Trophoblast cell (in vitro differentiated cells and primary cell): Measurements from ENCODE around the gene SERPINA4.

Experiments
- DNase-seq, 2 donors: peaks; one replicate each; pipeline ENCODE4 v3.0.0-alpha.2; 2016
- H2AFZ ChIP-seq: 2 replicates; pipeline ENCODE4 v1.6.1; 2013; ENCODE audit warnings: low read length, moderate library complexity, mild to moderate bottlenecking; ENCODE audit not compliant: insufficient read depth, poor library complexity
- H2AK5ac ChIP-seq: 2 replicates; pipeline ENCODE4 v1.6.1; 2013; ENCODE audit warnings: mild to moderate bottlenecking, low read length
- H2BK120ac ChIP-seq: 2 replicates; pipeline ENCODE4 v1.6.1; 2013; ENCODE audit warnings: low read length, mild to moderate bottlenecking, moderate library complexity; ENCODE audit not compliant: insufficient read depth, poor library complexity
- H2BK12ac ChIP-seq: 2 replicates; pipeline ENCODE4 v1.6.1; 2013; ENCODE audit warnings: mild to moderate bottlenecking, low read length, moderate library complexity
- H2BK5ac ChIP-seq: 2 replicates; pipeline ENCODE4 v1.6.1; 2013; ENCODE audit warnings: low read length, low read depth, moderate library complexity, mild to moderate bottlenecking; ENCODE audit not compliant: poor library complexity
- H3K14ac ChIP-seq: 2 replicates; pipeline ENCODE4 v1.6.1; 2013; ENCODE audit warnings: mild to moderate bottlenecking, low read length
- H3K18ac ChIP-seq: 2 replicates; pipeline ENCODE4 v1.6.1; 2013; ENCODE audit warnings: mild to moderate bottlenecking, low read length
- H3K23ac ChIP-seq: 2 replicates; pipeline ENCODE4 v1.6.1; 2013; ENCODE audit warnings: low read length
- H3K27ac ChIP-seq: 2 replicates; pipeline ENCODE4 v1.5.1; 2013; ENCODE audit warnings: low read depth, mild to moderate bottlenecking, inconsistent platforms, low read length, moderate library complexity
- H3K27me3 ChIP-seq: 2 replicates; pipeline ENCODE4 v1.6.1; 2013; ENCODE audit warnings: inconsistent platforms, mild to moderate bottlenecking, low read length, moderate library complexity; ENCODE audit not compliant: insufficient read depth
- H3K36me3 ChIP-seq, 2 experiments: 1 replicate in 1 of 2; 2 replicates in 1 of 2; pipeline ENCODE4 v1.6.1; 2013; ENCODE audit warnings: low read length in 2 of 2, mild to moderate bottlenecking in 2 of 2, moderate library complexity in 1 of 2; ENCODE audit not compliant: insufficient read depth in 2 of 2, control insufficient read depth in 1 of 2
- H3K4ac ChIP-seq: 2 replicates; pipeline ENCODE4 v1.6.1; 2013; ENCODE audit warnings: low read depth, mild to moderate bottlenecking, low read length, moderate library complexity
- H3K4me1 ChIP-seq, 2 experiments: 1 replicate in 1 of 2; 2 replicates in 1 of 2; pipeline ENCODE4 v1.6.1; 2013; ENCODE audit warnings: low read length in 2 of 2, mild to moderate bottlenecking in 2 of 2, moderate library complexity in 1 of 2; ENCODE audit not compliant: insufficient read depth in 2 of 2, control insufficient read depth in 1 of 2
- H3K4me2 ChIP-seq: 2 replicates; pipeline ENCODE4 v1.6.1; 2013; ENCODE audit warnings: inconsistent platforms, mild to moderate bottlenecking, low read length, moderate library complexity
- H3K4me3 ChIP-seq: 2 replicates; pipeline ENCODE4 v1.5.1; 2013; ENCODE audit warnings: mild to moderate bottlenecking, low read depth, low read length, inconsistent platforms
- H3K79me1 ChIP-seq: one replicate; pipeline ENCODE4 v1.6.1; 2013; ENCODE audit warnings: low read length
- H3K79me2 ChIP-seq: 2 replicates; pipeline ENCODE4 v1.6.1; 2013; ENCODE audit warnings: low read length, mild to moderate bottlenecking; ENCODE audit not compliant: control insufficient read depth, insufficient read depth, poor library complexity
- H3K9ac ChIP-seq: 2 replicates; pipeline ENCODE4 v1.6.1; 2013; ENCODE audit warnings: mild to moderate bottlenecking, low read length
- H3K9me3 ChIP-seq: 2 replicates; pipeline ENCODE4 v1.6.1; 2013; ENCODE audit warnings: low read depth, mild to moderate bottlenecking, control low read depth, inconsistent platforms, low read length; ENCODE audit not compliant: insufficient read depth
- H4K12ac ChIP-seq: 2 replicates; pipeline ENCODE4 v1.6.1; 2013; ENCODE audit warnings: low read depth, mild to moderate bottlenecking, low read length, moderate library complexity
- H4K8ac ChIP-seq: 2 replicates; pipeline ENCODE4 v1.6.1; 2013; ENCODE audit warnings: low read depth, mild to moderate bottlenecking, low read length, moderate library complexity
- H4K91ac ChIP-seq: one replicate; pipeline ENCODE4 v1.6.1; 2013; ENCODE audit warnings: low read depth, mild to moderate bottlenecking, low read length, moderate library complexity
- WGBS: extraction: QIAGEN DNeasy Blood & Tissue Kit; methylation state at CpG from one replicate; pipeline ENCODE4 v1.1.7; 2013; ENCODE audit warnings: missing lambda C conversion rate; ENCODE audit not compliant: insufficient read length, insufficient coverage; ENCODE audit errors: extremely low coverage; 5-methylcytosine and 5-hydroxymethylcytosine counted together

SERPINA4 gene

DNA sequence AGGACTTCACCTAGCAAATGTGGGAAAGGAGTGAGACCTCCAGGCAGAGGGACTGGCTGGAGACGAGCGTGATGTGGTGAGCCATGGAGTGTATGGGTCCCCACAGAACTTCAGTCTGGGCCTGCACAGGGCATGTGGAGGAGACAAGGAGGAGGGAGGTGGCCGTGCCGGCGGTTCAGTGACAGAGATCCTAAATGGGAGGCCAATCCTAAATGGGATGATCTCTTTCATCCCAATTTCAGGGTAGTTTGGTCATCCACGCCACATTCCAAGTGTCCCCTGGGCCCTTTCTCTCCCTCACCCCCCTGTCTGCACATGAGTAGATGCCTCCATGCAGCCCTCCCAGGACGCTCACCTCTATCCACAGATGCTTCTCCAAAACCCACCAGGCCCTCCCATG, 33.2 kb downstream of the SERPINA4 start:
- Histone ChIP-seq H3K36me3 (no peaks in the 10 kb centered on the region), H3K4me2 (no peak overlapping the region), H3K79me2 (no peaks in the 10 kb centered on the region), H3K79me1 (no peaks in the 10 kb centered on the region), H2AFZ (no peak overlapping the region), H2AK5ac (no peak overlapping the region), H3K14ac (no peak overlapping the region), H3K18ac (no peak overlapping the region), H4K12ac (no peak overlapping the region), H4K8ac (no peak overlapping the region), H3K4ac (no peak overlapping the region), H3K27me3 (no peaks in the 10 kb centered on the region), H2BK12ac (no peak overlapping the region), H3K4me1 (peaks cover 6 to 7% of the 10 kb centered on the region in 2 experiments), H4K91ac (no peak overlapping the region), H3K4me3 (no peak overlapping the region), H3K9me3 (peaks cover 5% of the 10 kb centered on the region), H3K9ac (no peak overlapping the region), H3K23ac (no peak overlapping the region), H2BK120ac (no peak overlapping the region), H2BK5ac (no peak overlapping the region), H3K27ac (no peak overlapping the region)
- DNase-seq = no peak
- no CpG with 5 or more reads among the region's 7 CpGs for WGBS

DNA sequence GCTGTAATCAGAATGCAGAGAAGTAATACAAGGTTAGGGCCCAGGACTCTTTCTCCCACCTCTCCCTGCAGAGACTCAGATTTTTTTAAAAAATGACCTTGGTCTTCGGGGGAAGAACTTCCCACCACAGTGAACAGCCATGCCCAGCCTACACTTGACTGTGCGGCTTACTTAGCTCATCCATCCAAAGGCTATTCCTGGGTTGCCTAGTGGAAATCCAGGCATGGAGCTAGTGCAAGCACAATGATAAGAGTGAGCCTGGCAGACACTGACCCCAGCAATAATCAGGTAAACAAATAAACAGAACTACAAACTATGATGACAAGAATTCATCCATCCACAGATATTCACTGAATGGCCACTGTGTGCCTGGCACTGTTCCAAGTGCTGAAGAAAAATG, 34.7 kb downstream of the SERPINA4 start:
- H2BK12ac ChIP-seq = no peak overlapping the region
- H3K18ac ChIP-seq = no peak overlapping the region
- no peak overlapping the region for H2BK5ac ChIP-seq
- H3K4me2 ChIP-seq = no peak overlapping the region
- H3K4ac ChIP-seq = no peak overlapping the region
- H2AFZ ChIP-seq = no peak overlapping the region
- no peaks in the 10 kb centered on the region for H3K27me3 ChIP-seq
- peaks cover 5% of the 10 kb centered on the region for H3K9me3 ChIP-seq
- WGBS = no CpG with 5 or more reads among the region's 2 CpGs
- no peaks in the 10 kb centered on the region for H3K79me2 ChIP-seq
- no peak overlapping the region for H3K9ac ChIP-seq
- DNase-seq = no peak
- peaks cover 14 to 21% of the 10 kb centered on the region in 2 experiments for H3K4me1 ChIP-seq
- no peak overlapping the region for H4K91ac ChIP-seq
- H3K23ac ChIP-seq = no peak overlapping the region
- H2BK120ac ChIP-seq = no peak overlapping the region
- no peak overlapping the region for H3K14ac ChIP-seq
- no peaks in the 10 kb centered on the region for H3K36me3 ChIP-seq
- no peak overlapping the region for H2AK5ac ChIP-seq
- no peak overlapping the region for H4K12ac ChIP-seq
- no peak overlapping the region for H3K27ac ChIP-seq
- H4K8ac ChIP-seq = no peak overlapping the region
- peaks cover 2% of the 10 kb centered on the region for H3K79me1 ChIP-seq
- H3K4me3 ChIP-seq = no peak overlapping the region

DNA sequence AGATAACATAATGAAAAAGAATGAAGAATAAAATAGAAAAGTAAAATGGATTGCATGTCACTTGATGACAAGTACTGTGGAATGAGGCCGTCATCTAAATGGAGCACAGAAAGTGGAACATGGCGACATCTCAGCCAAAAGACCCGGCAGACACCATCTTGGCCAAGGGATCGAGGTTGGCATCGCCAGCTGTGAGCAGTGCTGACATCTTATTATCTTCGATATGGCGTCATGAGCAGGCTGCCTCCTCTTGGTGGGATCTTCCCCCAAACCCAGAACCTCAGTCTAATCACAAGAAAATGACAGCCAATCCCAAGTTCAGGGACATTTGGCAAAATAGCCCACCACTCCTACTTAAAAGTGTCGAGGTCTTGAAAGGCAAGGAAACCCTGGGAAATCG, 35.1 kb downstream of the SERPINA4 start:
- Histone ChIP-seq H3K4me2 (no peak overlapping the region), H3K27me3 (no peaks in the 10 kb centered on the region), H3K14ac (no peak overlapping the region), H3K79me2 (no peaks in the 10 kb centered on the region), H3K4me1 (peaks cover 14 to 21% of the 10 kb centered on the region in 2 experiments), H3K36me3 (no peaks in the 10 kb centered on the region), H2AK5ac (no peak overlapping the region), H4K91ac (no peak overlapping the region), H3K27ac (no peak overlapping the region), H3K4ac (no peak overlapping the region), H2BK120ac (no peak overlapping the region), H2AFZ (no peak overlapping the region), H3K4me3 (no peak overlapping the region), H3K9me3 (peaks cover 5% of the 10 kb centered on the region), H3K79me1 (peaks cover 2% of the 10 kb centered on the region), H2BK5ac (no peak overlapping the region), H3K9ac (no peak overlapping the region), H2BK12ac (no peak overlapping the region), H4K8ac (no peak overlapping the region), H3K18ac (no peak overlapping the region), H4K12ac (no peak overlapping the region), H3K23ac (no peak overlapping the region)
- DNase-seq = no peak
- WGBS = no CpG with 5 or more reads among the region's 9 CpGs

- Histone ChIP-seq H3K18ac (no peak overlapping the region), H3K79me2 (no peaks in the 10 kb centered on the region), H3K4me2 (no peak overlapping the region), H3K79me1 (peaks cover 2% of the 10 kb centered on the region), H2AK5ac (no peak overlapping the region), H2AFZ (no peak overlapping the region), H3K9me3 (peaks cover 5% of the 10 kb centered on the region), H3K4me3 (no peak overlapping the region), H3K23ac (no peak overlapping the region), H2BK120ac (no peak overlapping the region), H4K91ac (no peak overlapping the region), H3K36me3 (no peaks in the 10 kb centered on the region), H3K14ac (no peak overlapping the region), H3K27ac (no peak overlapping the region), H3K9ac (no peak overlapping the region), H4K12ac (no peak overlapping the region), H3K27me3 (no peaks in the 10 kb centered on the region), H4K8ac (no peak overlapping the region), H3K4ac (no peak overlapping the region), H2BK12ac (no peak overlapping the region), H3K4me1 (peaks cover 14 to 25% of the 10 kb centered on the region in 2 experiments), H2BK5ac (no peak overlapping the region)
- WGBS = no CpG with 5 or more reads among the region's 5 CpGs
- DNase-seq = no peak
Observed at GRCh38 chr14:94597788-94598187, 36.5 kb downstream of the SERPINA4 start.
